Neural cell (in vitro differentiated cells): ENCODE data around the gene TCF12. TPM values are rescaled to one million over a fixed set of nuclear protein-coding genes. Genes with fewer than 3 reads are reported as not detected.

ENCODE experiments used
- H2AFZ ChIP-seq: fragments of 200-600, 300-800 bp; sonication (generic), shearing (Covaris generic); 2 replicates; pipeline ENCODE4 v1.6.0; 2014; ENCODE audit warnings: low read depth, mild to moderate bottlenecking, antibody characterized with exemption, low read length, moderate library complexity
- H3F3A ChIP-seq: fragments of 200-600 bp; shearing (Covaris generic); 2 replicates; pipeline ENCODE4 v1.6.1; 2016; ENCODE audit warnings: mild to moderate bottlenecking, moderate library complexity, mixed read lengths, antibody characterized with exemption, low read length; ENCODE audit not compliant: insufficient read depth, poor library complexity, severe bottlenecking
- H3K27ac ChIP-seq: fragments of 200-600, 300-800 bp; sonication (generic), shearing (Covaris generic); 2 replicates; pipeline ENCODE4 v1.5.1; 2014; ENCODE audit warnings: mild to moderate bottlenecking, low read length, moderate library complexity
- H3K27me3 ChIP-seq: fragments of 300-800, 200-600 bp; sonication (generic), shearing (Covaris generic); 2 replicates; pipeline ENCODE4 v1.6.0; 2014; ENCODE audit warnings: mild to moderate bottlenecking, low read depth, low read length, moderate library complexity; ENCODE audit not compliant: insufficient read depth
- H3K36me3 ChIP-seq: fragments of 300-800, 200-600 bp; sonication (generic), shearing (Covaris generic); 2 replicates; pipeline ENCODE4 v1.5.1; 2014; ENCODE audit warnings: mild to moderate bottlenecking, antibody characterized with exemption, low read length, moderate library complexity; ENCODE audit not compliant: insufficient read depth
- H3K4me2 ChIP-seq: fragments of 300-800, 200-600 bp; sonication (generic), shearing (Covaris generic); 2 replicates; pipeline ENCODE4 v1.6.0; 2014; ENCODE audit warnings: mild to moderate bottlenecking, low read length
- H3K4me3 ChIP-seq: fragments of 300-800, 200-600 bp; sonication (generic), shearing (Covaris generic); 2 replicates; pipeline ENCODE4 v1.5.1; 2014; ENCODE audit warnings: mild to moderate bottlenecking, low read length, moderate library complexity
- H3K79me2 ChIP-seq: fragments of 200-600 bp; shearing (Covaris generic); replicated peaks from 2 replicates; pipeline ENCODE4 v1.6.0; 2014; ENCODE audit warnings: mild to moderate bottlenecking, low read length, moderate library complexity; ENCODE audit not compliant: insufficient read depth
- H3K9ac ChIP-seq: fragments of 300-800, 200-600 bp; sonication (generic), shearing (Covaris generic); 2 replicates; pipeline ENCODE4 v1.6.1; 2016; ENCODE audit warnings: mild to moderate bottlenecking, low read length, mixed read lengths
- H3K9me2 ChIP-seq: fragments of 200-600 bp; shearing (Covaris generic); 2 replicates; pipeline ENCODE4 v1.6.1; 2016; ENCODE audit warnings: mild to moderate bottlenecking, low read length, mixed read lengths; ENCODE audit not compliant: insufficient read depth
- H3K9me3 ChIP-seq: fragments of 200-600, 300-800 bp; sonication (generic), shearing (Covaris generic); 2 replicates; pipeline ENCODE4 v1.6.1; 2016; ENCODE audit warnings: mild to moderate bottlenecking, mixed run types, low read length, moderate library complexity, mixed read lengths
- H4K20me1 ChIP-seq: fragments of 200-600 bp; shearing (Covaris generic); 2 replicates; pipeline ENCODE4 v1.6.1; 2016; ENCODE audit warnings: mild to moderate bottlenecking, mixed run types; ENCODE audit not compliant: insufficient read depth
- CTCF ChIP-seq: fragments of 450-650 bp; IDR thresholded peaks from 2 replicates; pipeline ENCODE4 v1.5.1; 2014; ENCODE audit warnings: antibody characterized with exemption, mild to moderate bottlenecking, moderate library complexity; ENCODE audit not compliant: poor library complexity, severe bottlenecking
- EP300 ChIP-seq: fragments of 450-650 bp; conservative IDR thresholded peaks from 2 replicates; pipeline ENCODE4 v1.6.1; 2014; ENCODE audit warnings: antibody characterized with exemption, mild to moderate bottlenecking, moderate library complexity; ENCODE audit not compliant: poor library complexity, severe bottlenecking
- EZH2 ChIP-seq: fragments of 200-600, 300-800 bp; shearing (Covaris generic), sonication (generic); IDR thresholded peaks from 2 replicates; pipeline ENCODE4 v1.6.1; 2014; ENCODE audit warnings: antibody characterized with exemption, low read length, borderline replicate concordance, mild to moderate bottlenecking; ENCODE audit not compliant: insufficient read depth, poor library complexity, severe bottlenecking
- MXI1 ChIP-seq: fragments of 450-650 bp; conservative IDR thresholded peaks from 2 replicates; pipeline ENCODE4 v1.6.1; 2014; ENCODE audit warnings: antibody characterized with exemption, mild to moderate bottlenecking; ENCODE audit not compliant: poor library complexity, severe bottlenecking
- POLR2AphosphoS5 ChIP-seq: IDR thresholded peaks from 2 replicates; pipeline ENCODE4 v1.6.1; 2012
- RAD21 ChIP-seq: fragments of 450-650 bp; conservative IDR thresholded peaks from 2 replicates; pipeline ENCODE4 v1.6.1; 2014; ENCODE audit warnings: antibody characterized with exemption, mild to moderate bottlenecking, moderate library complexity
- REST ChIP-seq: IDR thresholded peaks from 2 replicates; pipeline ENCODE4 v1.6.1; 2012; ENCODE audit warnings: borderline replicate concordance
- SMC3 ChIP-seq: fragments of 450-650 bp; conservative IDR thresholded peaks from 2 replicates; pipeline ENCODE4 v1.6.1; 2014; ENCODE audit warnings: antibody characterized with exemption, mild to moderate bottlenecking, moderate library complexity; ENCODE audit not compliant: poor library complexity
- TAF1 ChIP-seq: IDR thresholded peaks from 2 replicates; pipeline ENCODE4 v1.6.1; 2012; ENCODE audit warnings: low read depth
- polyA plus RNA-seq: library from polyadenylated mRNA; depleted of rRNA; stranded (reverse); fragments of >200 nt; gene quantifications from 2 replicates; pipeline ENCODE4 v1.2.3, GENCODE V29; 2014

Gene TCF12
- polyA plus RNA-seq, 1 donor from 2014 or later: 52.7 TPM

- no peak for TF ChIP-seq EP300
- no peak for TF ChIP-seq EZH2
- TF ChIP-seq CTCF: no peak
- TF ChIP-seq SMC3: no peak
- no peak for TF ChIP-seq POLR2AphosphoS5
- TF ChIP-seq MXI1: no peak
- no peak for TF ChIP-seq REST
- TF ChIP-seq RAD21: no peak
- no peak for TF ChIP-seq TAF1
- Histone ChIP-seq H3K27me3 (no peaks in the 10 kb centered on the region), H3K27ac (no peak overlapping the region), H4K20me1 (no peaks in the 10 kb centered on the region), H3K36me3 (no peaks in the 10 kb centered on the region), H3F3A (peaks cover 10% of the 10 kb centered on the region), H3K79me2 (no peaks in the 10 kb centered on the region), H3K9ac (no peak overlapping the region), H3K4me2 (no peak overlapping the region), H3K9me2 (no peaks in the 10 kb centered on the region), H2AFZ (no peak overlapping the region), H3K4me3 (no peak overlapping the region), H3K9me3 (no peaks in the 10 kb centered on the region)
Observed at GRCh38 chr15:56892659-56893363, 25.6 kb upstream of the TCF12 start.

- no peak for TF ChIP-seq SMC3
- no peak for TF ChIP-seq MXI1
- TF ChIP-seq EP300: no peak
- no peak for TF ChIP-seq RAD21
- TF ChIP-seq REST: no peak
- no peak for TF ChIP-seq CTCF
- no peak for TF ChIP-seq TAF1
- TF ChIP-seq EZH2: no peak
- no peak for TF ChIP-seq POLR2AphosphoS5
- Histone ChIP-seq H3K79me2 (no peaks in the 10 kb centered on the region), H3K9me3 (no peaks in the 10 kb centered on the region), H3F3A (peaks cover 6% of the 10 kb centered on the region), H3K4me3 (no peak overlapping the region), H3K4me2 (no peak overlapping the region), H2AFZ (no peak overlapping the region), H4K20me1 (no peaks in the 10 kb centered on the region), H3K9me2 (no peaks in the 10 kb centered on the region), H3K36me3 (no peaks in the 10 kb centered on the region), H3K9ac (no peak overlapping the region), H3K27me3 (no peaks in the 10 kb centered on the region), H3K27ac (no peak overlapping the region)
Observed at GRCh38 chr15:56893364-56893678, 25.1 kb upstream of the TCF12 start.
